HG02763 (cell line): ENCODE data around the gene RNMT.
"Not testable (repeated sequence)": the region's sequence is repeated elsewhere in the genome, so short reads cannot be mapped to it uniquely, and the experiment has no call there.

ENCODE experiments used
- ATAC-seq: cut with Tn5 transposase; IDR thresholded peaks from one replicate; pipeline ENCODE4 v1.9.1; 2021; ENCODE audit warnings: mild to moderate bottlenecking, moderate library complexity; ENCODE audit not compliant: unreplicated experiment

The RNMT gene

GRCh38 chr18:13730481-13730880 lies 4.0 kb downstream of the RNMT start:
- no peak for ATAC-seq

GRCh38 chr18:13735681-13736080 lies 9.2 kb downstream of the RNMT start:
- ATAC-seq: no peak

- ATAC-seq: no peak
These were observed 19.2 kb downstream of the RNMT start for GRCh38 chr18:13745696-13746095.

DNA sequence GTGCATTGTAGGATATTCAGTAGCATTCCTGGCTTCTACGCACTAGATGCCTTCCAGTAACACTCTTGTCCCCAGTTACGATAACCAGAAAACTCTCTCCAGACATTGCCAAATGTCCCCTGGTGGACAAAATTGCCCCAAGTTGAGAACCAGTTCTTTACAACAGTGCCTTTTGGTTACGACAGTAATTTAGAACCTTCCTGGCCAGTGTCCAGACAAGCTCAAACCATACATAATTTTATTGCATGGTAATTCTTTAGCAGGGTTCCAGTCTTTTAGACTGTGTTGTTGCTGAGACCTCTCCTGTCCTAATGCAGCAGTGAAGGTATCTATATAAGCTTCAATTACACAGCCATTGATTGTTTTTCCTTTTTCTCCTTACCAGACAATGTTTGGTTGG lies 20.2 kb downstream of the RNMT start:
- no peak for ATAC-seq

DNA sequence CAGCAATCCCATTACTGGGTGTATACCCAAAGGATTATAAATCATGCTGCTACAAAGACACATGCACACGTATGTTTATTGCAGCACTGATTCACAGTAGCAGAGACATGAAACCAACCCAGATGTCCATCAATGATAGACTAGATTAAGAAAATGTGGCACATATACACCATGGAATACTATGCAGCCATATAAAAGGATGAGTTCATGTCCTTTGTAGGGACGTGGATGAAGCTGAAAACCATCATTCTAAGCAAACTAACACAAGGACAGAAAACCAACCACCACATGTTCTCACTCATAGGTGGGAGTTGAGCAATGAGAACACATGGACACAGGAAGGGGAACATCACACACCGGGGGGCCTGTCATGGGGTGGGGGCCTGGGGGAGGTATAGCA lies 25.1 kb downstream of the RNMT start:
- not testable (repeated sequence) for ATAC-seq

GRCh38 chr18:13756261-13756660 lies 29.8 kb downstream of the RNMT start:
- no peak for ATAC-seq

GRCh38 chr18:13756671-13757070 lies 30.2 kb downstream of the RNMT start:
- ATAC-seq: no peak

- ATAC-seq: no peak
These were observed 32.1 kb downstream of the RNMT start for GRCh38 chr18:13758622-13759021.

DNA sequence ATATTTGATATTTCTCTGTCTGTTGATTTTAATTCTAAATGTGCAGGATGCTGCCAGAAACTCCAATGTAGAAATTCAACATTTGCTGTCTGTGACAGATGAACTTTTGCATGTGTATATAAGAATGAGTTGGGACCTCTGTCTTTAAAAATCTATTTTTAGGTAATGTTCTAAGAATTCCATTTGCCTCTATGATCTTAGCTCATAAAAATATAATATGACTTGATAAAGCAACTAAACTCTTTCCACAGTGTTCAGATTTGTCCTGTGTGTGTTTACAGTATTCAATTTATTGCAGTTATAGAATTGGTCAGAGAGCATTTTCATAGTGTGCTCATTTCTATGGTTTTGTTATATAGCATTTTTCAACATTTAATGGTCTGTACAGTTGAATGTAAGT lies 33.6 kb downstream of the RNMT start:
- no peak for ATAC-seq

DNA sequence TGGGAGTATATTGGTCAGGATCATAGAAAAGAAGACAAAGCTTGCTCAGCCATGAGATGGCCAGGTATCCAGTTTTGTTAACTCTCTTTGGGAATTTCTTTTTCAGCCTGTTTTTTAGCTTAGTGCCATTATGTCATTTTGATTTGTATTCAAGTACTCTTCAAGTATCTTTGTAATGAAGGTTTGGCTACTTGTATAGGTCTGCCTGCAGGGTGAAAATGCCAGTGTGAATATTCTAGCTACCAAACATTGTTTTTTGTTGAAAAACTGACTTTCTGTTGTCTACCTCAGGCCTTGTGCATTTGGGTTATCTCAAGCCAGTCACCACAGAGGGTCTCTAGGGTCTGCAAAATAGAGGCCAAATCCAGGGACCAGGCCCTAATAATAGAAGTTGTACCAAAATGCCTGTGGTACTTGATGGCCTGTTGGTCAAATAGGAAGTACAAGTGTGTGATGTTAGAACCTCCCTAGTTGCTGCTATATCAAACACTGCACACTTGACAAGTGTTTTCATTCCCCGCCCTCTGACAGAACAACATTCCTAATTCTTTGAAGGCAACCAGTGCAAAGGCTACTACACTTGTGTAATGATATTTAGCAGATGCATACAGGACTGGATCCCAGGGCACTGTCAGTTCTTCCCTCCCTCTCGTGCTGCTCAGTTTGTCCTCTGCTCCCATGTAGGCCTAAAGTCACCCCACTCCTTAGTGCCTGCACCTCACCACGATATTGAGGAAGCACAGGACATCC lies 36.4 kb downstream of the RNMT start:
- no peak for ATAC-seq

GRCh38 chr18:13775058-13775457 lies 48.6 kb downstream of the RNMT start:
- no peak for ATAC-seq

DNA sequence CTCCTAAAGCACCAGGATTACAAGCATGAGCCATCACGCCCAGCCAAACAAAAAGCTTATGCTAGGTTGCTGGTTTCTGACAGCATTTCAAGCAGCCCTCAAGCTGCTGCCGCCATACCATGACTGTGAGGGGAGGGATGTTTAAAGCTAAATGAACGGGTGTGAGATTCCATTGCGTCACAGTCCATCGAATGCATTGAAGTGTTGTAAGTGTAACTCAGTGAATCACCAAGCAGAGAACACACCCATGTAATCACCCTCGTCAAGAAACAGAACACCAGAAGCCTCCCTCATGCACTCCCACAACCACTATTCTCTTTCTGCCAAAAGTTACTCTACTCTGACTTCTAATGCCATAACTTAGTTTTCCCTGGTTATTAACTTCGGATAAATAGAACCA lies 64.7 kb downstream of the RNMT start:
- no peak for ATAC-seq

DNA sequence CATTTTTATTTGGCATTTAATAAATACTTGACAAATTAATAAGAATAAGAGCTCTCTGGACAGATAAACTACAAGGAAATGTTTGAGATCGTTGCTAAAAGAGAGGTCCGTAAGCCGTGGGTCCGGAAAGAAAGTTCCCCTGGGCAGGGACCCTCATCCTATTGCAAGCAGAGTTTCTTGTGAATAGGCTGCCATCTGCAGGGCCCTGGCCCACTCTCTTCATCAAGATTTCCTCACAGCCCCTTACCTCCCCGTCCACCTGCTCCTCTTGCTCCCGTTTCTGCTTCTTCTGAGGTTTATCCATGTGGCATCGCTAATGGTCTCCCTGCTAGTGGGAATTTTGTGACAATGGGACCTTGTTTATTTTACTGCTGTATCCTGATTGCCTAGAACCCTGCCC lies 67.3 kb downstream of the RNMT start:
- no peak for ATAC-seq

- no peak for ATAC-seq
These were observed 70.0 kb downstream of the RNMT start for GRCh38 chr18:13796515-13796914.

DNA sequence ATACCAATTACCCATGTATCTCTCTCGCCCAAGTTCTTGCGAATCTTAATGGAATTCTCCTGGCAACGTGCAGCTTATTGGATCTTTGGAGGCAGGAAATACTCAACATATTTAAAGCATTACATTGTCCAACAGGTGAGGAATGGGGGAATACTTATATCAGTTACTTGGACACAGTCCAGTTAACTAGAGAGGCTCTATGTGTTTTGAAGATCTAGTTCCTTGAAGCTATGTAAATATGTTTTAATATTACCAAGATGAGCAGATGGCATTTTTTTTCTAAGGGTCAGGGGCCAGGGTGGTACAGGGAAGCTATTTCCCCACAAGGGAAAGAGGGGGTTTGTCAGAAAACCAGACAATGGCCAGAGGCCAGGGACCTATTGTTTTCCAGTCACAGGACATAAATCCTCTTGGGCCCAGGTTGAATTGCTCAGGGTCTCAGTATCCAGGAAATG lies 70.7 kb downstream of the RNMT start:
- ATAC-seq: no peak

- no peak for ATAC-seq
These were observed 72.9 kb downstream of the RNMT start for GRCh38 chr18:13799396-13799795.

DNA sequence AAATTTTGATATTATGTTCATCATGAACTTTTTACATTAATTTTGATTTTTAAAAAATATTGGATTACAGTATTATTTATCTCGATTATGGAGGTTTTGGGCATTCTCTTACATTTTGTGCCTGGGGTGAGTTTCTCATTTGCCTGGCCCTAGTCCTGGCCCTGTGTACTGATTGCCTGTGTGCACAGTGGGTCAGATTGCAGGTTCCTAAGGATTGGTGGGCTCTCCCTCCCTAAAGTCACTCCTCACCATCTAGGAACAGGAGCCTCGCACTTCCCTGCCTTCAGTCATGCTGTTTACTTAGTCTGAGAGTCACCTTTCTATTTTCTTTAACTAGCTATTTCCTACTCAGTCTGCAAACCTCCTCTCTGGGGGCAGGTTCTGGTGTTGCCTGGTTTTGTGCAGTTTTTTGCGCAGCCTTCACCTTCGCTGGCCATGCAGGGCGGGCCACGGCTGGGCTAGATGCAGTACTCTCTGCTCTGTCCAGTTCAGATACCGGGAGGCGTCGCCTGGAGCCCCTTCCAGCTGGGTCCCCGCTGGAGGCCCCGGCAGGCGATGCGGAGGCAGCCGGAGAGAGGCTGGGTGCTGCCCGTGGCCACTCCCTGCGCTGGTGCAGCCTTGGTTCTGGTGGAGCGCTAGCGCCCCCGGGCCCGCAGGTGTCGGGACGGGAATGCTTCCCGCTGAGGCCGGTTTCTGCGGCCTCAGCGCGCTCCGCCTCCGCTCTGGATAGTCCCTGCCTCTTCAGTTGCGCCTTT lies 74.2 kb downstream of the RNMT start:
- ATAC-seq: no peak

DNA sequence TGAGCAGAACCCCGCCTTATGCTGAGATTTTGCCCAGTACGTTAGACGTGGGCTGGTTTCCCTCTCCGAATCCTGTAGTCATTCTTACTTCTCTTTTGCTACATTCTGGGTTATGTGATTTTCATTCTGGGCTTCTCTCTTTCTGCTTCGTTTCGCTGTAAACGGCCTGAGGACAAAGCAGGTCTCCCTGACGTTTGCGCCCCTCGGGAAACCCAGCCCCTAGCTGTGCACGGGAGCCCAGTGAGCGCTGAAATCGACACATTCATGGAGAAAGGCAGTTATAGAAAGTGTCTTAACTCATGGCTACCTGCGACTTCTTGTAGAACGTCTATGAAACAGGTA lies 74.8 kb downstream of the RNMT start:
- no peak for ATAC-seq

DNA sequence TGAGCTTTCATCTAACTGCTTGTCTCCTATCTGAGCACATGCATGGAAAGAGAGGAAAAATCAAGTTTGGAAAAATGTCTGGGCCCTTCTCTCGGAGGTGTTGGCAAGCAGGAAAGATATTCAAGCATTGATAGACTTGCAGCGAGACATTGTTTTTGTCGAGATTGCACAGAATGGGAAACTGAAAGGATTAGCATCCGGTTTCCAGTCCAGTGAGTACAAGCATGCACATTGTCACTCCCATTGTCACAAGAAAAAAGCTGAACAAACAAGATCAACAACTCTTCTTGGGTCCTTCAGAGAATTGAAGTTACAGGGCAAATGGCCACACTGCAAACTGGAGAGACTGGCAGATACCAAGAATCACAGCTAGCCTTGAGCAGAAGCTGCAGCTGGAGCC lies 77.8 kb downstream of the RNMT start:
- no peak for ATAC-seq

- ATAC-seq: no peak
These were observed 82.0 kb downstream of the RNMT start for GRCh38 chr18:13808294-13809042.

DNA sequence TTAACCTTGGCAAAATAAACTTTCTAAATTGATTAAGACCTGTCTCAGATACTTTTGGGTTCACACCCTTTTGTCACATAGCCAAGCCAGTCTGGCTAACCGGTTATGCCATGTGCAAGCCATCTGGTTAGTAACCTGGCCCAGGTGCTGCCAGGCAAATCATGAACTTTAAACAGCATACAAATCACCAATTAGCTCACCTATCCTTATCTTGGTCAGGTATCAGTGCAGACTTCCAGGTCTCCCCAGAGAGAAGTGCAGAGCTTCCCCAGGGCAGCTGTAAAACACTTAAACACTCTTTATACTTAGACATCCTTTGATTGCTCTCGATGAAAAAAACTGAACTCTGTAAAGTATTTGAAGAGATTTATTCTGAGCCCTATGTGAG lies 82.6 kb downstream of the RNMT start:
- no peak for ATAC-seq
